Esophagus (tissue), 2 donors: ENCODE measurements around the gene SLC2A9. TPM values are rescaled to one million over a fixed set of nuclear protein-coding genes. Genes with fewer than 3 reads are reported as not detected.

Experiments
- polyA plus RNA-seq, 2 donors: library from polyadenylated mRNA; stranded (reverse); fragments of 200-250 nt; gene quantifications; one replicate each; pipeline ENCODE4 v1.2.3, GENCODE V29; 2013
- donor health status: healthy with polysubstance abuse.
- donor health status: Bipolar disorder and iron deficiency.

The SLC2A9 gene
- polyA plus RNA-seq, 2 donors = 4.1 to 5.8 TPM

Other genes with a start within 250 kb of the SLC2A9 start
- gene DRD5, start 239.9 kb downstream of the SLC2A9 start, polyA plus RNA-seq = under 1 TPM in 1 of 2 donors, not detected in 1; 0.02 TPM
- gene WDR1, start 95.3 kb upstream of the SLC2A9 start, polyA plus RNA-seq = 100 to 1,000 TPM in 1 of 2 donors, 10 to 100 TPM in 1; 73.8 to 170 TPM